OCI-LY7 (cell line): ENCODE measurements around the gene CERCAM. TPM values are rescaled to one million over a fixed set of nuclear protein-coding genes. Genes with fewer than 3 reads are reported as not detected.
A peak's percentile ranks its signal among the peaks of the same experiment; 100 is the strongest.

ENCODE experiments used
- BruUV-seq: library from RNA; stranded (reverse); fragments of 400-500 nt; replicated peaks from 2 replicates; lab custom pipeline; 2021; lab: Mats Ljungman, UMichigan
- CTCF ChIA-PET: fragments of 300-600 bp; sonication (Branson Sonifier 250); formaldehyde crosslinking; loops from one replicate; lab custom pipeline; 2022; ENCODE audit warnings: antibody characterized with exemption; ENCODE audit not compliant: unreplicated experiment; lab: Charles Lee
- POLR2A ChIA-PET: fragments of 300-600 bp; sonication (Branson Sonifier 250); formaldehyde crosslinking; loops from one replicate; lab custom pipeline; 2022; ENCODE audit warnings: antibody characterized with exemption; lab: Charles Lee
- DNase-seq: peaks from one replicate; pipeline ENCODE4 v3.0.0-alpha.2; 2015; ENCODE audit warnings: low spot score
- H2AFZ ChIP-seq: fragments of 200-600 bp; sonication (generic), shearing (Covaris generic); 2 replicates; pipeline ENCODE4 v1.6.1; 2014; ENCODE audit warnings: mild to moderate bottlenecking, antibody characterized with exemption, low read length, moderate library complexity
- H3K27ac ChIP-seq: fragments of 200-600 bp; sonication (generic); 2 replicates; pipeline ENCODE4 v1.5.1; 2014; ENCODE audit warnings: mixed run types, low read depth, mild to moderate bottlenecking, moderate library complexity, low read length, inconsistent platforms; ENCODE audit not compliant: poor library complexity, severe bottlenecking
- H3K36me3 ChIP-seq: fragments of 200-600 bp; sonication (generic); 2 replicates; pipeline ENCODE4 v1.6.1; 2014; ENCODE audit warnings: mild to moderate bottlenecking, antibody characterized with exemption, low read length, moderate library complexity, mixed read lengths; ENCODE audit not compliant: insufficient read depth
- H3K4me1 ChIP-seq: fragments of 200-600 bp; sonication (generic); 2 replicates; pipeline ENCODE4 v1.5.1; 2014; ENCODE audit warnings: mild to moderate bottlenecking, low read length; ENCODE audit not compliant: insufficient read depth, poor library complexity, severe bottlenecking
- H3K4me2 ChIP-seq: fragments of 200-600 bp; sonication (generic); 2 replicates; pipeline ENCODE4 v1.6.1; 2014; ENCODE audit warnings: mild to moderate bottlenecking, low read length
- H3K4me3 ChIP-seq: fragments of 200-600 bp; sonication (generic); 2 replicates; pipeline ENCODE4 v1.5.1; 2014; ENCODE audit warnings: mild to moderate bottlenecking, low read depth, low read length; ENCODE audit not compliant: poor library complexity, severe bottlenecking
- H3K79me2 ChIP-seq: fragments of 200-600 bp; sonication (generic); 2 replicates; pipeline ENCODE4 v1.6.1; 2016; ENCODE audit warnings: low read depth, mild to moderate bottlenecking, low read length, moderate library complexity, mixed read lengths; ENCODE audit not compliant: insufficient read depth
- H3K9me2 ChIP-seq: fragments of 200-600 bp; sonication (generic); 2 replicates; pipeline ENCODE4 v1.6.1; 2016; ENCODE audit warnings: mild to moderate bottlenecking, low read length, mixed read lengths; ENCODE audit not compliant: insufficient read depth
- H3K9me3 ChIP-seq: fragments of 200-600 bp; sonication (generic); 2 replicates; pipeline ENCODE4 v1.6.1; 2014; ENCODE audit warnings: mild to moderate bottlenecking, mixed run types, low read length, mixed read lengths
- H4K20me1 ChIP-seq: fragments of 200-600 bp; sonication (generic); 2 replicates; pipeline ENCODE4 v1.6.1; 2014; ENCODE audit warnings: mild to moderate bottlenecking, antibody characterized with exemption, low read length, moderate library complexity, mixed read lengths; ENCODE audit not compliant: insufficient read depth
- EZH2phosphoT487 ChIP-seq: fragments of 200-600 bp; sonication (generic); IDR thresholded peaks from 2 replicates; pipeline ENCODE4 v1.6.1; 2018; ENCODE audit warnings: low read depth, borderline replicate concordance, mild to moderate bottlenecking, mixed run types, antibody characterized with exemption, low read length, moderate library complexity, mixed read lengths
- intact Hi-C: fragments of 100-400 bp; cut with micrococcal nuclease; formaldehyde crosslinking; loops from one replicate; pipeline ENCODE4 v1.10.0; 2022; ENCODE audit not compliant: unreplicated experiment
- total RNA-seq, 2 experiments: library from RNA; depleted of rRNA in 1 of 2; stranded (reverse); fragments of >200 nt in 1 of 2; shearing (Covaris generic) in 1 of 2; gene quantifications; 2 replicates each; pipeline ENCODE4 v1.2.3, GENCODE V29; 2014 to 2022
- TF ChIP-seq, protein P1 (sequence below): fragments of 200-600 bp; sonication (generic); conservative IDR thresholded peaks from 2 replicates; pipeline ENCODE4 v1.5.1; 2014; ENCODE audit warnings: mild to moderate bottlenecking, antibody characterized with exemption, low read length, moderate library complexity, mixed read lengths

The CERCAM gene
- total RNA-seq, 2 experiments from 2014 or later, result 2.7 to 3.5 TPM

DNA sequence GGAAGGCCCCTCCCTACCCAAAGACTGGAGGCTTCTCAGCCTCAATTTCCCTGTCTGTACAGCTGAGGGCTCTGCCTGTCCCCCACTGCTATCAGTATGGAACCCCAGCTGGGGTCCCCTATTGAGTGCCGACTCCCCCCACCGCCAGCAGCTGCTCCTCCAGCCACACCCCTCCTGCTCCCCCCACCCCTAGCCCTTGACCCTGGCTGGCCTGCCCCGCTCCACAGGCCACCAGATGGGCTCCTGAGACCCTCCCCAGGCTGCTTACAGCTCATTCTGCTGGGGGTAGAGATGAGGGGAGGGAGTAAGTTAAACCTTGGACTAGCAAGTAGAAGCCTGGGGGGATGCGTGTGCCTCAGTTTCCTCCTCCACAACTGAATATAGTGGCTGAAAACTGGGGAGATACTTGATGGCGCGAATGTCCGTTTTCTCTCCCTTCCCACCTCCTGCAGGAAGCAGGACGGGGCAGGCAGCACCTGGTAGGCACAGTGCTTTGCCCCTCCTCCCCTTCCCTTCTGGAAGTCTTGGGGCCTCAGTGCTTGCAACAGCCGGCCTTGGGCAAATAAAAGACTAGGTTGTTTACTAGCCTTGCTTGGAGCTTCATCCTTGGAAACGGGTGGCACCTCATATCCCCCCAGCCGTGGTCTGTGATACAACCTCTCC is 30.4 kb upstream of the CERCAM start:
- H3K9me2 ChIP-seq, result no peaks in the 10 kb centered on the region
- H3K9me3 ChIP-seq, result no peaks in the 10 kb centered on the region
- peaks cover 63% of the 10 kb centered on the region; the same call in 1 of the 2 replicates for H3K36me3 ChIP-seq
- H4K20me1 ChIP-seq, result no peaks in the 10 kb centered on the region
- TSS peak; percentile 67 for BruUV-seq
- no peak overlapping the region for H3K4me3 ChIP-seq
- ChIA-PET POLR2A (interaction anchor here (0.6 kb wide), 1 partner anchor 13 kb away, joined by 3 read pairs; no protein-coding TSS in a partner anchor), CTCF (no interaction called here)
- no peaks in the 10 kb centered on the region for H3K4me1 ChIP-seq
- intact Hi-C loops, result no loop called here
- H3K27ac ChIP-seq, result no peak overlapping the region
- no peak overlapping the region for H2AFZ ChIP-seq
- H3K79me2 ChIP-seq, result no peaks in the 10 kb centered on the region
- no peak for DNase-seq
- no peak overlapping the region for H3K4me2 ChIP-seq
- TF ChIP-seq, protein P1, sequence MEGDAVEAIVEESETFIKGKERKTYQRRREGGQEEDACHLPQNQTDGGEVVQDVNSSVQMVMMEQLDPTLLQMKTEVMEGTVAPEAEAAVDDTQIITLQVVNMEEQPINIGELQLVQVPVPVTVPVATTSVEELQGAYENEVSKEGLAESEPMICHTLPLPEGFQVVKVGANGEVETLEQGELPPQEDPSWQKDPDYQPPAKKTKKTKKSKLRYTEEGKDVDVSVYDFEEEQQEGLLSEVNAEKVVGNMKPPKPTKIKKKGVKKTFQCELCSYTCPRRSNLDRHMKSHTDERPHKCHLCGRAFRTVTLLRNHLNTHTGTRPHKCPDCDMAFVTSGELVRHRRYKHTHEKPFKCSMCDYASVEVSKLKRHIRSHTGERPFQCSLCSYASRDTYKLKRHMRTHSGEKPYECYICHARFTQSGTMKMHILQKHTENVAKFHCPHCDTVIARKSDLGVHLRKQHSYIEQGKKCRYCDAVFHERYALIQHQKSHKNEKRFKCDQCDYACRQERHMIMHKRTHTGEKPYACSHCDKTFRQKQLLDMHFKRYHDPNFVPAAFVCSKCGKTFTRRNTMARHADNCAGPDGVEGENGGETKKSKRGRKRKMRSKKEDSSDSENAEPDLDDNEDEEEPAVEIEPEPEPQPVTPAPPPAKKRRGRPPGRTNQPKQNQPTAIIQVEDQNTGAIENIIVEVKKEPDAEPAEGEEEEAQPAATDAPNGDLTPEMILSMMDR, result no peak
- no peak for TF ChIP-seq EZH2phosphoT487

- Histone ChIP-seq H3K4me3 (no peak overlapping the region), H3K4me1 (no peaks in the 10 kb centered on the region), H3K4me2 (no peak overlapping the region), H3K36me3 (peaks cover 58% of the 10 kb centered on the region; the same call in 1 of the 2 replicates), H2AFZ (no peak overlapping the region), H3K27ac (no peak overlapping the region), H4K20me1 (no peaks in the 10 kb centered on the region), H3K9me2 (no peaks in the 10 kb centered on the region), H3K9me3 (no peaks in the 10 kb centered on the region), H3K79me2 (no peaks in the 10 kb centered on the region)
- BruUV-seq, result no TSS peak
- ChIA-PET CTCF (no interaction called here), POLR2A (no interaction called here)
- DNase-seq, result no peak
- TF ChIP-seq, protein P1, result no peak
- no peak for TF ChIP-seq EZH2phosphoT487
- intact Hi-C loops, result no loop called here
Measured at GRCh38 chr9:128390813-128391711, 29.6 kb upstream of the CERCAM start.
